ENCODE measurements around the gene GIT1.
A peak's percentile ranks its signal among the peaks of the same experiment; 100 is the strongest.

DNA sequence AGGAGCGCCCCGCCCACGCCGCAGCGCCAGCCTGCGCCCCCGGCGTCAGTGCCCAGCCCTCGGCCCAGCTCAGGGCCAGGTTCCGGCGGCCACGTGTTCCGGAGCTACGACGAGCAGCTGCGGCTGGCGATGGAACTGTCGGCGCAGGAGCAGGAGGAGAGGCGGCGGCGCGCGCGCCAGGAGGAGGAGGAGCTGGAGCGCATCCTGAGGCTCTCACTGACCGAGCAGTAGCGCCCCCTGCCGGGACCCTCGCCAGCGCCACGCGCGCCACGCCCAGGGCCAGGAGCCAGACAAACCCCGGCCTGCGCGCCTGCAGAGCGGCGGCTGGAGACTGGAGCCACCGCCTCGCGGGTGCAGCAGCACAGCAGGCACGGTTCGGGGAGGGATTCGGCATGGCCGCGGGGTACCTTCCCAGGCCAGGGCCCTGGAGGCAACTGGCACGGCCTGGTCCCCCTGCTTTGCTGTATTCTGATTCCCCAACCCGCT is 23.9 kb upstream of the GIT1 start:
- no peak for TF ChIP-seq POLR2A (IDR thresholded peaks at IDR 0.05)
- TF ChIP-seq, protein P1, sequence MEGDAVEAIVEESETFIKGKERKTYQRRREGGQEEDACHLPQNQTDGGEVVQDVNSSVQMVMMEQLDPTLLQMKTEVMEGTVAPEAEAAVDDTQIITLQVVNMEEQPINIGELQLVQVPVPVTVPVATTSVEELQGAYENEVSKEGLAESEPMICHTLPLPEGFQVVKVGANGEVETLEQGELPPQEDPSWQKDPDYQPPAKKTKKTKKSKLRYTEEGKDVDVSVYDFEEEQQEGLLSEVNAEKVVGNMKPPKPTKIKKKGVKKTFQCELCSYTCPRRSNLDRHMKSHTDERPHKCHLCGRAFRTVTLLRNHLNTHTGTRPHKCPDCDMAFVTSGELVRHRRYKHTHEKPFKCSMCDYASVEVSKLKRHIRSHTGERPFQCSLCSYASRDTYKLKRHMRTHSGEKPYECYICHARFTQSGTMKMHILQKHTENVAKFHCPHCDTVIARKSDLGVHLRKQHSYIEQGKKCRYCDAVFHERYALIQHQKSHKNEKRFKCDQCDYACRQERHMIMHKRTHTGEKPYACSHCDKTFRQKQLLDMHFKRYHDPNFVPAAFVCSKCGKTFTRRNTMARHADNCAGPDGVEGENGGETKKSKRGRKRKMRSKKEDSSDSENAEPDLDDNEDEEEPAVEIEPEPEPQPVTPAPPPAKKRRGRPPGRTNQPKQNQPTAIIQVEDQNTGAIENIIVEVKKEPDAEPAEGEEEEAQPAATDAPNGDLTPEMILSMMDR (IDR thresholded peaks at IDR 0.05): peak; percentile 84 to 93 (median 90)
